Measurements from ENCODE around the gene MYADM.
"Not testable (repeated sequence)": the region's sequence is repeated elsewhere in the genome, so short reads cannot be mapped to it uniquely, and the experiment has no call there.

Gene MYADM

DNA sequence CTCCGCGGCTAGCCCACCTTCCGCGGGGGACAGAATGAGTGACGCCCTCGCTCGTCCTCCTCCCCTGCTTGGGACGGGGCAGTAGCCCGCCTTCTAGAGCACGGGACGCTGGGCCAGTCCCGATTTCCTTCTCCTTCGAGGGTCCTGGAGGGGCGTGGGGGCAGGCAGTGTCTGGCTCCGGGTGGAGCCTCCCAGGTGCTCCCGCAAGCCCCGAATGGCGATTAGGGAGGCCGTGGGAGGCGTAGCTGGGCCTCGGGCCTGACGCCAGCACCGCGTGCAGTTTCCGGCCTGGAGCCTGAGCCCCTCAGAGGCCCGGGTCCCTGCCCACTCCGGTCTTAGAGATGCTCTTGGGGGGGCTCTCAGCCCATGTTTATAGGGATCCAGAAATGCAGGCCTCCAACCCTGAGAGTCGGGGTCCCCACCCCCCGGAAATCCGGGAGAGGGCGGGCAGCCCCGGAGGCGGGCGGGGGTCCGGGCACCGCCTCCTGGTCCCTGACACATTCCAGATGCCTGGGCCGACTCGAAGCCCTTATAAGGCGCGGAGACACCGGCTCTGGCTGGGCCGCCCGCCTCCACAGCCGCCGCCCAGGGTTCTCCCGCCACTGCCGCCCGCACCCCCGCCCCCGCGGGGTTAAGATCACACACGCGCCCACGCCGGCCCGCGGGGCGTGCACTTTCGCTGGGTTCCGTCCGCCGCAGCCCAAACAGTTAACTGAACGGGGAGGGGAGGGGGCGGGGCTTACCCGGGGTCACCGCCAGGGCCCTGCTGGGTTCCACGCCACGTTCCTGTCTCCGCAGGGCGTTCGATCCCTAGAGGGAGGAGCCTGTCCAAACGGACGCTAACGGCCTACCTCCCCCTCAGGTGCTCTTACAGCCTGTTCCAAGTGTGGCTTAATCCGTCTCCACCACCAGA, 1.5 kb downstream of the MYADM start:
- in situ Hi-C loops (cut with MboI; ENCODE audit: low pct_unique_long_range_greater_than_20kb, low sequenced_read_pairs, unreplicated experiment): no loop called here
- DNase-seq (ENCODE audit: low spot score): peak; percentile 91
- TF ChIP-seq, protein P1, sequence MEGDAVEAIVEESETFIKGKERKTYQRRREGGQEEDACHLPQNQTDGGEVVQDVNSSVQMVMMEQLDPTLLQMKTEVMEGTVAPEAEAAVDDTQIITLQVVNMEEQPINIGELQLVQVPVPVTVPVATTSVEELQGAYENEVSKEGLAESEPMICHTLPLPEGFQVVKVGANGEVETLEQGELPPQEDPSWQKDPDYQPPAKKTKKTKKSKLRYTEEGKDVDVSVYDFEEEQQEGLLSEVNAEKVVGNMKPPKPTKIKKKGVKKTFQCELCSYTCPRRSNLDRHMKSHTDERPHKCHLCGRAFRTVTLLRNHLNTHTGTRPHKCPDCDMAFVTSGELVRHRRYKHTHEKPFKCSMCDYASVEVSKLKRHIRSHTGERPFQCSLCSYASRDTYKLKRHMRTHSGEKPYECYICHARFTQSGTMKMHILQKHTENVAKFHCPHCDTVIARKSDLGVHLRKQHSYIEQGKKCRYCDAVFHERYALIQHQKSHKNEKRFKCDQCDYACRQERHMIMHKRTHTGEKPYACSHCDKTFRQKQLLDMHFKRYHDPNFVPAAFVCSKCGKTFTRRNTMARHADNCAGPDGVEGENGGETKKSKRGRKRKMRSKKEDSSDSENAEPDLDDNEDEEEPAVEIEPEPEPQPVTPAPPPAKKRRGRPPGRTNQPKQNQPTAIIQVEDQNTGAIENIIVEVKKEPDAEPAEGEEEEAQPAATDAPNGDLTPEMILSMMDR (IDR thresholded peaks at IDR 0.05; ENCODE audit: extremely low read depth, insufficient read depth, missing control alignments): peak; percentile 2

DNA sequence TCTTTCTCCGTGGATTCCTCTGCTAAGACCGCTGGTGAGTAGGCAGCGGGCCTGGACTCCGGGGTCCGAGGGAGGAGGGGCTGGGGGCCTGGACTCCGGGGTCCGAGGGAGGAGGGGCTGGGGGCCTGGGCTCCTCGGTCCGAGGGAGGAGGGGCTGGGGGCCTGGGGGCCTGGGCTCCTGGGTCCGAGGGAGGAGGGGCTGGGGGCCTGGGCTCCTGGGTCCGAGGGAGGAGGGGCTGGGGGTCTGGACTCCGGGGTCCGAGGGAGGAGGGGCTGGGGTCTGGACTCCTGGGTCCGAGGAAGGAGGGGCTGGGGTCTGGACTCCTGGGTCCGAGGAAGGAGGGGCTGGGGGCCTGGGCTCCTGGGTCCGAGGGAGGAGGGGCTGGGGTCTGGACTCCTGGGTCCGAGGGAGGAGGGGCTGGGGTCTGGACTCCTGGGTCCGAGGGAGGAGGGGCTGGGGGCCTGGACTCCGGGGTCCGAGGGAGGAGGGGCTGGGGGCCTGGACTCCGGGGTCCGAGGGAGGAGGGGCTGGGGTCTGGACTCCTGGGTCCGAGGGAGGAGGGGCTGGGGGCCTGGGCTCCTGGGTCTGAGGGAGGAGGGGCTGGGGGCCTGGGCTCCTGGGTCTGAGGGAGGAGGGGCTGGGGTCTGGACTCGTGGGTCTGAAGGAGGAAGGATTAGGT, 2.3 kb downstream of the MYADM start:
- DNase-seq (ENCODE audit: low spot score); in situ Hi-C loops (cut with MboI; ENCODE audit: low pct_unique_long_range_greater_than_20kb, low sequenced_read_pairs, unreplicated experiment): not testable (repeated sequence)

DNA sequence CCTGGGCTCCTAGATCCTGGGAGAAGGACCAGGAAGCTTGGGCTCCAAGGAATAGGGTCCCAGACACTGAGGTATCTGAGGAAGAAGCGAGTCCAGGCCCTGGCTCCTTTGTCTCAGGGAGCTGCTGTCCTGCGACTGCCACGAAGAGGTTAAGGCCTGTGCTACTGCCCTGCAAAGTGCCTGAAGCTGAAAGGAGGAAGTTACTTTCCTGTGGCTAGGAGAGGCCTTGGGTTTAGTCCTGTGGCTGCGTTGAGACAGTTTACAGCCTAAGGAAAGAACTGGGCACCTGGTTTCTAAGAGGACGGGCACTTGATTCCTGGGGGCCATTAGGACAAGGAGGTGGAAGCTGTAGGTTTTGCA, 2.8 kb downstream of the MYADM start:
- DNase-seq (ENCODE audit: low spot score): peak; percentile 69
- TF ChIP-seq, protein P1 (IDR thresholded peaks at IDR 0.05; ENCODE audit: extremely low read depth, insufficient read depth, missing control alignments): no peak
- in situ Hi-C loops (cut with MboI; ENCODE audit: low pct_unique_long_range_greater_than_20kb, low sequenced_read_pairs, unreplicated experiment): no loop called here

DNA sequence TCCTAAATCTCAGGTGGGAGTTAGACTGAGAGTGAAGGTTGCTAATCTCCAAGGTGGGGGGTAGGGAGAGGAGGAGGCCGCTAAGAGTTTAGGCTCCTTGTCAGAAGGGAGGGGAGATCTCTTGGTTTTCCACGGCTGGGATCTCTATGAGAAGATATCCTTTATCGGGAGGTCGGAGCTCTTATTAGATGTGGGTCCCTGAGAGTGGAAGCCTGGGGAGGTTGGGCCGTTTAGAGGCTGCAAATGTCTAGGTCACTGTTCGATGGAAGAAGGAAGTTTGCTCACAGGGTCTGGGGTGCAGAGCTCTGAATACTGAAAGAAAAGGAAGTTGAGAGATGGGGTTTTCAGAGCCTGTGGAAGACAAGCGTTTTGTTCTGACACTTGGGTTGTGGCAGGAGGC, 3.8 kb downstream of the MYADM start:
- in situ Hi-C loops (cut with MboI; ENCODE audit: low pct_unique_long_range_greater_than_20kb, low sequenced_read_pairs, unreplicated experiment): no loop called here
- DNase-seq (ENCODE audit: low spot score): peak; percentile 18
- TF ChIP-seq, protein P1 (IDR thresholded peaks at IDR 0.05; ENCODE audit: extremely low read depth, insufficient read depth, missing control alignments): no peak

DNA sequence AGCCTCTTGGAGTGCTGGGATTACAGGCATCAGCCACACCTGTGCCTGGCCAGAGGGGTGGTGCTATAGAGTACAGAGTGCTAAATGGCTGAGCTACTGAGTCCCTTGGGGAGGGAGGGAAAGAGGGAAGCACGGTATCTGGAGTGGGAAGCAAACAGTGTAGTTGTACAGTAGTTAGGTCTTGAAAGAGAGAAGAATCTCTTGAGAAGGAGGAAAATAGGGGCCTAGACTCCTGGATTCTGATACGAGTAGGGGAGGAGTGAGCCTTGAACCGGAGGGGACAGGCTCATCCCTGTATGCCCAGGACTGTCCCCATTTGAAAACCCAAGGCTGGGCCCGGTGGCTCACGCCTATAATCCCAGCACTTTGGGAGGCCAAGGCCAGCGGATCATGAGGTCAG, 5.1 kb downstream of the MYADM start:
- peak; percentile 8 for DNase-seq (ENCODE audit: low spot score)
- in situ Hi-C loops (cut with MboI; ENCODE audit: low pct_unique_long_range_greater_than_20kb, low sequenced_read_pairs, unreplicated experiment): no loop called here
- TF ChIP-seq, protein P1 (IDR thresholded peaks at IDR 0.05; ENCODE audit: extremely low read depth, insufficient read depth, missing control alignments): no peak

DNA sequence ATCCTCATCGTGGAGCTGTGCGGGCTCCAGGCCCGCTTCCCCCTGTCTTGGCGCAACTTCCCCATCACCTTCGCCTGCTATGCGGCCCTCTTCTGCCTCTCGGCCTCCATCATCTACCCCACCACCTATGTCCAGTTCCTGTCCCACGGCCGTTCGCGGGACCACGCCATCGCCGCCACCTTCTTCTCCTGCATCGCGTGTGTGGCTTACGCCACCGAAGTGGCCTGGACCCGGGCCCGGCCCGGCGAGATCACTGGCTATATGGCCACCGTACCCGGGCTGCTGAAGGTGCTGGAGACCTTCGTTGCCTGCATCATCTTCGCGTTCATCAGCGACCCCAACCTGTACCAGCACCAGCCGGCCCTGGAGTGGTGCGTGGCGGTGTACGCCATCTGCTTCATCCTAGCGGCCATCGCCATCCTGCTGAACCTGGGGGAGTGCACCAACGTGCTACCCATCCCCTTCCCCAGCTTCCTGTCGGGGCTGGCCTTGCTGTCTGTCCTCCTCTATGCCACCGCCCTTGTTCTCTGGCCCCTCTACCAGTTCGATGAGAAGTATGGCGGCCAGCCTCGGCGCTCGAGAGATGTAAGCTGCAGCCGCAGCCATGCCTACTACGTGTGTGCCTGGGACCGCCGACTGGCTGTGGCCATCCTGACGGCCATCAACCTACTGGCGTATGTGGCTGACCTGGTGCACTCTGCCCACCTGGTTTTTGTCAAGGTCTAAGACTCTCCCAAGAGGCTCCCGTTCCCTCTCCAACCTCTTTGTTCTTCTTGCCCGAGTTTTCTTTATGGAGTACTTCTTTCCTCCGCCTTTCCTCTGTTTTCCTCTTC, 6.3 kb downstream of the MYADM start:
- in situ Hi-C loops (cut with MboI; ENCODE audit: low pct_unique_long_range_greater_than_20kb, low sequenced_read_pairs, unreplicated experiment): no loop called here
- DNase-seq (ENCODE audit: low spot score): no peak
- TF ChIP-seq, protein P1 (IDR thresholded peaks at IDR 0.05; ENCODE audit: extremely low read depth, insufficient read depth, missing control alignments): no peak

Data from GM13977 (cell line).